GM19395 (cell line): ENCODE results near the gene HSD17B10.
"Not testable (repeated sequence)": the region's sequence is repeated elsewhere in the genome, so short reads cannot be mapped to it uniquely, and the experiment has no call there.

Source experiments
- ATAC-seq: cut with Tn5 transposase; IDR thresholded peaks from one replicate; pipeline ENCODE4 v1.9.1; 2021; ENCODE audit warnings: mild to moderate bottlenecking, moderate library complexity; ENCODE audit not compliant: unreplicated experiment

HSD17B10 gene

DNA sequence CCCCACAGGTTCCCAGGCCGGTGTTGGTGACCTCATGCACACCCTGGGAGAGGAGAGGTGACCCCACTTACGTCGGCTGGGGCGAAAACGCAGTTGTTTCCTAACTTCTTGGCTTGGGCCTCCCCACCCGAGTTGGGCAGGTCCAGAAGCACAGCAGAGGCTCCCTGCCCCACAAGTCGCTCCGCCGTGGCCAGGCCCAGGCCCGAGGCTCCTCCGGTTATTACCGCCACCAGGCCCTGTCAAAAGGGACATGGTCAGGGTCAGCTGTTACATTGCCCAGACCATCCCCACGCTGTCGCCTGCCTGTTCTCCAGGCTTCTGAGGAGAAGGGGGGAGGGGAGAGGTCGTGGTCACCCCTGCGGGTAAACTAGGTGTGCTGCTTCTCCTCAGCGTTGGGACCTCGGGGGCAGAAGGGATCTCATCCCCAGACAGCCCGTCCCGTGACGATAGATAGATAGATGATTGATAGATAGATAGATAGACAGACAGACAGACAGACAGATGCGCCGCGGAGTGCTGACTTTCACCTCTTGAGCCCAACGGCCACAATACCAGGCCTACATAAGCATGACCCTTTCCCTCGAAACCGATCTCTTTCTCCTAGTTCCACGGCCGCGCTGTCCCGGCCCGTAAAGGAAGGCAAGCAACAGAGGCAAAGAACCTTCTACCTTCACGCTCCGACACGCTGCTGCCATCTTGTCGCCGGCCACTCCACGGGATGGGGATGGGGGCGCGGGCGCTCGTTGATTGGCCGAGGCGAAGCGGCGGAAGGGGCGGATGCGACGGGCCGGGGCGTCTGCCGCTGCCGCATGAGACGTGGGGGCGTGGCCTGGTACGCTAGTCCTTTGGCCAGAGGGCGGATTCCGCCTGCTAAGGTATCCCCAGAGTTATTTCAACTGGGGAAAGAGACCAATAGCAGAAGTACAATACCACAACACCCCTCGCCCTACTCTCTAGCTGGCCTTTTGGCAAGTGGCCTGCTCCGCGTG lies at the start of gene HSD17B10:
HSD17B10 (minus strand) TSS at position 720 of the 989 bp plus-strand sequence; CDS start at position 695, 25 bp downstream.
- ATAC-seq = peak; percentile 95

DNA sequence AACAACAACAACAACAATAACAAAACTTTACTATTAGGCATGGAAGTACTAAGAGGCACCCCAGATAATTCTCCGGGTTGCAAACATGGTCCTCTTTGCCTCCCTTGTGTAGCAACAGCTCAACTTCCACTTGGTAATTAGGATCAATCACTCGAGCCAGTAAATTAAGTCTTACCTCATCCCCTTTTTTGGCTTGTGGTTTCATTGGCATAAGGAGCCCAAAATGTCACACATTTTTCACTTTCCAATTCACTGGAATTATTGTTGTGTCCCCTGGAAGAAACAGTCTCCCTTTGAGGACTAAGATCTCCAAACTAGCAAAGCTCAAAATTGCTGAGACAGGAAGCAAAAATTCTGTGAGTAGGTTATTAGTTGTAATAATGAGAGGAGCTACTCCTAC lies 49.2 kb upstream of the HSD17B10 start:
- no peak for ATAC-seq

DNA sequence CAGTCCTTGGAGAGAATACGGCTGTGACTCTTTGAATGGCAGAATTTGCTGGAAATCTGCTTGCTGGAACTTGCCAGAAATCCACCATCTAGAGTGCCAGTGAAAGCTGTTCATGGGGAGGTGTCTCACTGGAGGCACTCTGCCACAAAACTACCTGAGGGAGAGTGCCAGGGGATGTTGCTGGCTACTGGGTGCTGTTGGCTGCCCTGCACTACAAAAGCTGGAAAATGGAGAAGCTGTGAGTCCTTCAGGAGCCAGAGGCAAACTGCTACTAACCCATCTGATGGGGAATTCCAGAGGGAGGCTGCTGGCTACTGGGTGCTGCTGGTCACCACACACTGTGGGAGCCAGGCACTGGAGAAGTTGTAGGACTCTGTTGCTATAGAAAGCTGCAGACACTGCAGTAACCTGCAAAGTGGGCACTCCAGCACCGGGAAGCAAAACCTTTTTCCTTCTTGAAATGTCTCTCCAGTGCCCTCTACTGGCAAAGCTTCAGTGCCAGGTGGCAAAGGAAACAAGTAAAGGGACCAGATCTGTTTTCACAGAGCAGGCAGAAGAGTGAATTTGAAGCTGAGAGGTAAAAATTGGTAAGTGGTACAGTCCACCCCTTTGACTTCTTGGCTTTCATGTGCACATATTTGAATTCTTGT lies 47.8 kb upstream of the HSD17B10 start:
- no peak for ATAC-seq

DNA sequence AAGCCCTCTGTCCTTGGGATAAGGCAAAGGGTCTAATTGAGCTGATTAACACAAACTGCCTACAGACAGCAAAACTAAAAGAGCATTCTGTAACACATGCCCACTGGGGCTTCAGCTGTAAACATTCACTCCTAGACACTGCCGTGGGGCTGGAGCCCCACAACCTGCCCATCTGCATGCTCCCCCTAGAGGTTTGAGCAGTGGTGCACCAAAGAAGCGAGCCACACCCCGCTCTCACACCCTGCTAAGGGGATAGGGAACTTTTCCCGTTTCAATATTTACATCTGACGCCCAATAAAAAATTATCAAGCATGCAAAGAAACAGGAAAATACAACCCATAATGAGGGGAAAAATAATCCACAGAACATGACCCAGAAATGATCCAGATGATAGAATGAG lies 46.9 kb upstream of the HSD17B10 start:
- ATAC-seq = no peak

DNA sequence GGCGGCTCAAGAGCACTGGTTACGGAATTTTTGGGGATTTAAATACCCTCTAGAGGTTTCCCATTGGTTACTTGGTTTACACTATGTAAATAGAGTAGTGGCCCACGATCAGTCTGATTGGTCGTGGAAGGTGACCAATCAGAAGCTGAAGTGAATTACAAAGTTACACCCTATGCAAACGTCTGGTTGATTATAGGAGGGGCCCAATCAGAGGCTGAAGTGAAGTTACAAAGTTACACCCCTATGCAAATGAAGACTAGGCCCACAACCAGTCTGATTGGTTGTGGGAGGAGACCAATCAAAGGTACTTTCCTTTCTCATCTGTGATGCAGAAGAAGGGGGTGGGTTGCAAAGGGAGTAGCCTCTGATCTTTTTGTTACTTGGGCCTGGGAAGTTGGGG lies 45.1 kb upstream of the HSD17B10 start:
- no peak for ATAC-seq

DNA sequence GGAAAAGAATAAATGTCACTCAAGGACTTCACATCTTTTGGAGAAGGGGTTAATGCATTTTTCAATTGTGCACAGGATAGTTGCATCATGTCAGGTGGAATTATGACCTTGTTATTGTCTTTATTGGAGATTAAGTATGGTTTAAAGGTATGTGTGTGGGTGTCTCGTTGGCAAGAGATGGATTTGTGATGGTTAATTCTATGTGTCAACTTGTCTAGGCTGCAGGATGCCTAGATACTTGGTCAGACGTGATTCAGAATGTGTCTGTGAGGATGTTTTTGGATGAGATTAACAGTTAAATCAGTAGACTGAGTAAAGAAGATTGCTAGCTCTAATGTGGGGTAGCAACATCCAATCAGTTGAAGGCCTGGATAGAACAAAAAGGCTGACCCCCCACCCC lies 42.2 kb upstream of the HSD17B10 start:
- no peak for ATAC-seq

DNA sequence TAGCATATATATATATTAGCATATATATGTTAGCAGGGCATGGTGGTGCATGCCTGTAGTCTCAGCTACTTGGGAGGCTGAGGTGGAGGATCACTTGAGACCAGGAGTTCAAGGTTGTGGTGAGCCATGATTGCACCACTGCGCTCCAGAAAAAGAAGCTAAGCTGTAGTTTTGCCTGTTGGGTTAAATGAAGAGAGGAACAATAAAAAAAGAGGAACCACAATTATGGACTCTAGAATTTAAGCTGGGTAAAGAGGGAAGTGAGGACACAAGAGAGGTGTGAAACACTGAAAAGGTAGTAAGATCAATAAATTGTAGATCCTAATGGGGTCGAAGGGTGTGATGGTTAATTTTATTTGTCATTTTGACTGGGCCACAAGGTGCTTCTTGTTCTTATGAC lies 40.5 kb upstream of the HSD17B10 start:
- no peak for ATAC-seq

DNA sequence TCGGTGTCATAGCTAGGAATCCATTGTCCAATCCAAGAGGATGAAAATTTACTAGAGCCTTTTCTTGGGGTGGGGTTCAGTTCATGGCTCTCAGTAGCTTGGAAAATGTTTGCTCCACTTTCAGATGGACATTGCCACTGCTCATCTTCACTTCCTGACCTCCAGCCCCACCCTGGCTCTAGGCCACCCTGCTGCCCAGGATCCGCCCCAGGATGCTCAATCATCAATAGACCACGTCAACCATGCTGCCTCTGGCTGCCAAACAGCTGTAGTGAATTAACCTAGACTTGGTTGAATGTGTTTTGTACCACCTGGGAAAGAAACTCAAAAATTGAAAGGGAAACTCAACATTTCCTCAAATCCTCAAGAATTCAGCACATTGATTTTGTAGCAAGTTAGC lies 37.2 kb upstream of the HSD17B10 start:
- no peak for ATAC-seq

DNA sequence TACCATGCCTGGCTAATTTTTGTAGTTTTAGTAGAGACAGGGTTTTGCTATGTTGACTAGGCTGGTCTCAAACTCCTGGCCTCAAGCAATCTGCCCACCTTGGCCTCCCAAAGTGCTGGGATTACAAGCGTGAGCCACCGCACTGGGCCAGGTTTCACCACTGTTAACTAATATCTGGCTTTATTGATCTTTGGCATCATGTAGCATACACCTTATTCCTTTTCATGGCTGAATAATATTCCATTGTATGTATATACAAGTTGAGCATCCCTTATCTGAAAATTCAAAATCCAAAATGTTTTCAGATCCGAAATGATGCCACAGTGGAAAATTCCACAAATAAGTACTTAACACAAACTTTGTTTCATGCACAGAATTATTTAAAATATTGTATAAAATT lies 34.5 kb upstream of the HSD17B10 start:
- not testable (repeated sequence) for ATAC-seq

DNA sequence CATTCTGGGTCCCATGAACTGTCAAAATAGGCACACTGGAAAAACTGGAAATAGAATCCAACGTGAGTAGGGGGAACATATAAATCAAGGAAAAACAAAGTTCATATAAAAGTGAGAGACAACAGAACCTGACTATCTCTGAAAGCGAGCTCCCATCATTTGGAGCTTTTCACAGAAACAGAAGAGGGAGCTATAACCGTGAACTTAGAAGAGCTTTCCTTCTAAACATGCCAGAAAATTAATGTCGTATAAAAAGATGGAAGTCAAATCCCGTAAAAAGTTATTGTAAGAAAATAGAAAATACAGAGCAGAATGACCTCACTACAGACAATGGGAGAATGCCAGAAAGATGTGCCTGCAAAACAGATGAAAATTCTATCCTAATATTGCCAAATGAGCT lies 23.9 kb upstream of the HSD17B10 start:
- ATAC-seq = no peak

DNA sequence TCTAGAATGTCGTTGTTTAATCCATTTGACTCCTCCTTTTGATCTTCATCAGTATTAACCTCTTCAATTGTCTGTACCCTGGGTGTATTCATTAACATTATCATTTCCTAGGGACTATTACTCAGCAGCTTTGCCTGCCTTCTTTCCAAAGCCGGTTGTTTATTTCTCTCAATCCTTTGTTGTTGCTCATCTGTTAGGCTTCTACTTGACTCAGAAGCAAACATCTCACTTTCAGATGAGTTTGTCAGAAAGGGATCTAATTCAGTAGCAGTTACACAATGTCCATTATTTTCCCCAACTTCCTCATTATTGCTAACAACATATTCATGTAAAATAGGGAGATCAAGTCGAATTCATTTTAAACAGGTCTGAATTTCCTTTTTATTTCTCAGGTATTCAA lies 22.1 kb upstream of the HSD17B10 start:
- ATAC-seq = no peak

DNA sequence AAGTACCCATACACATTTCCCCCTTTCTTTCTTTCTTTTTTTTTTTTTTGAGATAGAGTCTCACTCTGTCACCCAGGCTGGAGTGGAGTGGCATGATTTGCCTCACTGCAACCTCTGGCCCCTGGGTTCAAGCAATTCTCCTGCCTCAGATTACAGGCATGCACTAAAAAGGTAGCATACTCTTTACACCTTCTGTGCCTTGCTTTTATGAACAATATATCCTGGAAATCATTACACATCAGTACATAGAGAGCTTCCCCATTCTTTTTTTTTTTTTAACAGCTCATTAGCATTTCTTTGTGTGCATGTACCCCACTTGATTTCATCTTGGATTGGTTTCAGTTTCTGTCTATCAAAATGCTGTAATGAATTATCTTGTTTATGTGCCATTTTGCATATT lies 18.6 kb upstream of the HSD17B10 start:
- no peak for ATAC-seq

DNA sequence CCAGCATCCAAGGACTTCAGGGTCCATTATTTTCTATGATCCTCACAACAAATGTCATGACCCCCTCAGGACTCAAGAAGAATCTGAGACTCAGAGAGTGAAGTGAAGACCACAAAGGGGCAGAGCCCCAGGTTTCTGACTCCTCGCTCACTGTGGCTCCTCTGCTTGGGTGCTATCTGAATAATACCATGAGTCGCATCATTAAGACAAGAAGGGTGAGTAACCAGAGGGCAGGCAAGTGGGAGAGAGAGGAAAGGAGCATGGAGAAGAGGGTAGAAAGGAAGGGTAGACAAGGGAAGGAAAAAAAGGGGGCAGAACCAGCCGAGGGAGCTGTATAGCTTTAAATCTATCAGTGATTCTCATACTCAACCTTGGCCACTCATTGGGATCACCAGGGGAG lies 15.5 kb upstream of the HSD17B10 start:
- ATAC-seq = no peak

DNA sequence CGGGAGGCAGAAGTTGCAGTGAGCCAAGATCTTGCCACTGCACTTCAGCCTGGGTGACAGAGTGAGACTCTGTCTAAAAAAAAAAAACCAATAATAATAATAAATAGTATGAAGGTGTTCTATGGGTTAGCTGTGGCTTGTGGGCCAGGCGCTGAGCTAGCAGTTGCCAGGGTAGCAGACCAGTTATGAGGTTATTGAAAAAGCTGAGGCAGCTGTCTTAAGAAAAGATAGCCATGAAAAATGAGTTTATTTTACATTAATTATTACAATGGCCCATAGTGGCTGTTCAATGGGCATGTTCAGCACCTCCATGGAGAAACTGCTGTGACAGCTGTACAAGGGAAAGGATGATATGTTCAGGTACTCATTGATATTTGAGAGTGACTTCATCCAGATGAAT lies 13.3 kb upstream of the HSD17B10 start:
- no peak for ATAC-seq

DNA sequence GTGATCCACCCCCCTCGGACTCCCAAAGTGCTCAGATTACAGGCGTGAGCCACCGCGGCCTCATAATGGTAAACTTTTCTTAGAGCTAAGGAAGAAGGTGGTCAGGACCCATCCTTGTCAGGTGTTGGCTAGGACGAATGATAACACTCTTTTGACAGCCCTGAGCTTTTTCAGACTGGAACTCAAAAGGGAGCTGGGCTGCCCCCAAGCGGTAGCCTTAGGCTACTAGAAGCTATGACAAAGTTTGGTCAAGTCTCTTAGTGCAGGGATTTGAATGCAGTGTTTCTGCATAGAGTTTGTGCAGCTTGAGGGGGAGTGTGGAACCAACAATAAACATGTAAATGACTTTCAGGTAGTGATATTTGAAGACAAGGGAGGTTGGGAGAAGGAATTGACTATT lies 11.8 kb upstream of the HSD17B10 start:
- peak; percentile 48 for ATAC-seq

DNA sequence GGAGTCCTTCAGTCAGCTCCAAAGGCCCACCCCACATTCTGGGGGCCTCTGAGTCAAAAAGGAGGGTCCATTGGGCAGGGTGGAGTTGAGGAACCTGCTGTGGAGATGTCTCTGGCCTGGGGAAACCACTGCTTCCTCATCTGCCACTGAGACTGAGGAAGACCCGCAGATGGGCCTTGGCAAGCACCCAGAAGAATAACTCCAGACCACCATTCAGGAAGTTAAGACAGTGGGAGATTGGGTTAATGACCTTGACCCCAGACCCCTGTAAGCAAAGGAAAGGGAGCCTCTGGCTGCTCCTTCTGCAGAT lies 8.1 kb upstream of the HSD17B10 start:
- no peak for ATAC-seq

DNA sequence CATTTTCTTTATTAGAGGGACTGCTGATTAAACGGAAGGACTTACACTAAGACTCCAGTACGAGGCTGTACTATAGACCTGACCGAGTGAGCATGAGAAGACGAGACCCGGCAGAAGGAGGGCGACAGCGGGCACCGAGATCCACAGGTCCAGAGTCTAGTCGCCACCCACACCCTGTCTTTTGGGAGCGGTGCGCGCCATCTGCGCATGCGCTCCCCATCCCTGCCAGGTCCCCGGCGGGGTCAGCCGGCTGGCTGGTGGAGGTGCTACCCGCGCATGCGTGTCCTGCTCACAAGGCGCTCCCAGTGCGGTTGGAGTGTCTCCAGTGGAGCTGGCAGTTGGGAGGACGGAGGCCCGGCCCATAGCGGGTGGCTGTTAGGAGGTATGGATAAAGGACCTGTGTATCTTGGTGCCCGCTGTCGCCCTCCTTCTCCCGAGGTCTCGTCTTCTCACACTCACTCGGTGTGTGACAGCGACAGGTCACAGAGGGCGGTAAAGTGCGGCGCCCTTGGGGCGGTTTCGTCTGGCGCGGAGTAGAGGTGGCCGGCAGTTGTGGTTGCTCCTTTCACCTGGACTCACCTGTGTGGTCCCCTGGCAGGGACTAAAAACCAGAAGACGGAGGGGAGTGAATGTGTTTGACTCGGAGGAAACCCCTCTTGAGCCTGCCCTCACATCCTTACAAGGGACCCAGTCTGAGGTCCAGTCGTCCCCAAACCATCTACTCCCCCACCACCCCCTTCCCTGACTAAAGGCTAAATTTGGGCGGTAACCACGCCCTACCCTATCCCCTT lies 7.6 kb upstream of the HSD17B10 start:
- ATAC-seq = peak; percentile 73

DNA sequence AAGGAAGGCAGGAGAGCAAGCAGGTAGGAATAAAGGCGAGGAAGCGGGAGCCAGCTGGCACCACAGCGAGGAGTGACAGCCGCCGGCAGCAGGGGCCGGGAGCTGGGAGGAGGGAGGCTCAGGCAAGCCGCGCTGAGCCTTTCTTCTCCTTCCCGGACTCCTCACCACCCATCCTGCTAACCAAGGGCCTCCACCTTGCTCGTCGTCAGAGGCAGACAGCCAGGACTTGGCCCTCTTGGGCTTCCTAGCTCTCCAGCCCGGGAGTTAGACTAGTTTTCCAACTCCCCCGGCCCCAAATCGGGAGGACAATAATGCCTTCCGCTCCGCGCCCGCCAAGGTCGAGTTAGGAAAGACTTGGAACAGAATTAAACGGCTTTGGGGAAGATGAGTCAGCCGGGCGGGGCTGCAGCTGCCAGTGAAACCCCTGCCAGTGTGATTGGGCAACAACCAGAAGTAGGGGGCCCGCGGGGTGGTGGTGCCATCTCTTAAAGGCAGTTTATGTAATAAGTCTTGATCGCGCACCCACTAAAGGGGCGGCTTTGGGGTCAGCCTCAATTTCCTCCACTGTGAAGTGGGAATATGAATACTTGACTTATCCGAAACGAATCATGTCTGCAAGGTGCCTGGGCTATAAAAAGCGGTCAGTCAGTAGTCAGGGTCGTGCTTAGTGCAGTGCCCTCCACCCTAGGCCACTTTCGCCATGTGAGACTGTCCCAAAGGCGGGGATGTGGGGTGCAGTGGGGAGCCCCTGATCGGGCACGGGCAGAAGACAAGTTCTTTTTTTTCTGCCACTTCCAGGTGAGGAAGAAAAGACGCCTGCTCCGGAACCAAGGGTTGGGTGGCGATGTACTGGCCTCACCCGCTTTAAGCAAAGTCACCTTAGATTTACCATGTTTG lies 6.7 kb upstream of the HSD17B10 start:
- ATAC-seq = no peak

DNA sequence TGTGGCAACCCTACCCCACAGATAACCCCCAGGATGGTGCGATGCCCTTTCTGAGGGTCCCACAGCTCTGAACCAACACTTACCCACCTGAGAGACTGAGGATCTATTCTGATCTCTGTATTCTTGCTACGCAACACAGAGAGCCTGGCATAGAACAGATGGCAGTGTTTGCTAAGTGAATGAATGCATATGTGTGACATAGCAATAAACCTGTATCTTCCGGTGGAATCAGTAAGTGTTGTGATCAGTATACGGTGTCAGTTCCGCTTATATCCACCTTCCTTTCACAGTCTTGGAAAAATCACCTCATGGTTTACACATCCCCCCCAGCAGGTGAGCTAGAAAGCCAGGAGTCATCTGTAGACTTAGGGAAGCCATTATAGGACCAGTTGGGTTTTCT lies 5.9 kb upstream of the HSD17B10 start:
- ATAC-seq = no peak

DNA sequence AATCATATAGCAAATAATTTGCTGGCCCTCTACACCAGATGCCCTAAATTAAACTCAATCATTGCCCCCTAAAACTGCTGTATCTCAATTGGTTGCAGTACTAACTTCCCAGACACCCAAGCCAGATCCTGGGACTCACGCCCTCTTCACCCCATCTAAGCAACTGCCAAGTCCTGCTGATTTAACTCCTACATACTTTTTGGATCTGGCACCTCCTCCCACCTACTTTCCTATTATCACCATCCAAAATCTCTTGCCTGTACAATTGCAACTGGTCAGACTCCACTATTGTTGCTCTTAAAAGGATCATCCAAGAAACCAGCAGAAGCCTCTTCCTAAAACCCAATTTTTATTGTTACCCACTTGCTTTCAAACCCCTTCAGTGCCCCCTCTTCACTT lies 4.7 kb upstream of the HSD17B10 start:
- ATAC-seq = no peak
